H1 (cell line): ENCODE results near the gene VASH1. TPM values are rescaled to one million over a fixed set of nuclear protein-coding genes. Genes with fewer than 3 reads are reported as not detected.

Experiments
- CTCF ChIA-PET: fragments of 300-600 bp; sonication (Branson Sonifier 250); formaldehyde crosslinking; loops from one replicate; lab custom pipeline; 2021; ENCODE audit not compliant: partially characterized antibody; lab: Charles Lee
- POLR2A ChIA-PET: fragments of 300-600 bp; sonication (Branson Sonifier 250); formaldehyde crosslinking; loops from one replicate; lab custom pipeline; 2021; ENCODE audit warnings: inconsistent platforms; ENCODE audit not compliant: partially characterized antibody; lab: Charles Lee
- DNase-seq, 2 experiments: peaks; one replicate each; pipeline versions ENCODE4 v3.0.0 to v3.0.0-alpha.2; 2010 to 2022; ENCODE audit warnings: low spot score in 2 of 2, low read depth in 1 of 2, mixed read lengths in 1 of 2
- FAIRE-seq: peaks from 2 replicates; lab custom pipeline; 2011; peaks lifted over from hg19 to GRCh38; lab: Jason Lieb, UNC
- H2AFZ ChIP-seq: 2 replicates; pipeline ENCODE4 v1.8.1; 2012; ENCODE audit warnings: low read length, inconsistent platforms
- H2AK5ac ChIP-seq: 2 replicates; pipeline ENCODE4 v1.6.1; 2013; ENCODE audit warnings: low read depth, low read length
- H2BK120ac ChIP-seq: replicated peaks from 2 replicates; pipeline ENCODE3; 2013; ENCODE audit warnings: low read depth, low read length, inconsistent platforms
- H2BK12ac ChIP-seq: 2 replicates; pipeline ENCODE4 v1.6.1; 2013; ENCODE audit warnings: low read depth, low read length
- H2BK15ac ChIP-seq: 2 replicates; pipeline ENCODE4 v1.6.1; 2013; ENCODE audit warnings: low read length
- H2BK20ac ChIP-seq: 2 replicates; pipeline ENCODE4 v1.6.1; 2013; ENCODE audit warnings: low read length
- H2BK5ac ChIP-seq: 2 replicates; pipeline ENCODE4 v1.6.1; 2013; ENCODE audit warnings: low read depth, low read length
- H3K14ac ChIP-seq: 2 replicates; pipeline ENCODE4 v1.6.1; 2013; ENCODE audit warnings: inconsistent platforms; ENCODE audit not compliant: insufficient read length
- H3K18ac ChIP-seq: 2 replicates; pipeline ENCODE4 v1.6.1; 2013; ENCODE audit warnings: low read length; ENCODE audit errors: extremely low read depth
- H3K23ac ChIP-seq: 2 replicates; pipeline ENCODE4 v1.6.1; 2013; ENCODE audit warnings: inconsistent platforms; ENCODE audit not compliant: insufficient read length
- H3K23me2 ChIP-seq: 2 replicates; pipeline ENCODE4 v1.6.1; 2013; ENCODE audit warnings: low read depth, low read length
- H3K27ac ChIP-seq: 2 replicates; pipeline ENCODE4 v1.6.1; 2011; ENCODE audit warnings: low read depth, low read length, inconsistent platforms
- H3K27me3 ChIP-seq, 4 experiments: replicated peaks in 1 of 4; 1 replicate in 1 of 4; 2 replicates in 3 of 4; pipeline versions ENCODE4 v1.6.1 to v1.8.1; 2011 to 2013; ENCODE audit warnings: low read length in 3 of 4, mild to moderate bottlenecking in 3 of 4, inconsistent platforms in 2 of 4, mixed read lengths in 2 of 4, moderate library complexity in 1 of 4; ENCODE audit not compliant: control insufficient read depth in 3 of 4, insufficient read depth in 3 of 4; ENCODE audit errors: extremely low read depth in 1 of 4
- H3K36me3 ChIP-seq, 4 experiments: 2 replicates each; pipeline versions ENCODE4 v1.6.1 to v1.8.1; 2011 to 2013; ENCODE audit warnings: mild to moderate bottlenecking in 4 of 4, low read length in 3 of 4, moderate library complexity in 2 of 4, control low read depth in 1 of 4, inconsistent platforms in 1 of 4; ENCODE audit not compliant: insufficient read depth in 4 of 4, control insufficient read depth in 2 of 4
- H3K4ac ChIP-seq: replicated peaks from 2 replicates; pipeline ENCODE3; 2013; ENCODE audit warnings: low read length, low read depth, mixed read lengths, inconsistent platforms; ENCODE audit not compliant: insufficient read length
- H3K4me1 ChIP-seq, 4 experiments: replicated peaks in 1 of 4; 1 replicate in 1 of 4; 2 replicates in 3 of 4; pipeline versions ENCODE4 v1.6.1 to v1.8.1; 2011 to 2013; ENCODE audit warnings: low read length in 3 of 4, inconsistent platforms in 2 of 4, mixed read lengths in 1 of 4; ENCODE audit not compliant: insufficient read depth in 4 of 4, control insufficient read depth in 3 of 4
- H3K4me2 ChIP-seq, 2 experiments: 2 replicates each; pipeline versions ENCODE4 v1.6.1 to v1.8.1; 2011 to 2013; ENCODE audit warnings: low read depth in 2 of 2, low read length in 2 of 2, control low read depth in 1 of 2, inconsistent platforms in 1 of 2, mild to moderate bottlenecking in 1 of 2; ENCODE audit not compliant: insufficient read depth in 1 of 2
- H3K4me3 ChIP-seq, 4 experiments: fragments of 200-600, 300-600 bp in 1 of 4; sonication (generic), shearing (Covaris generic), sonication (Bioruptor Twin) in 1 of 4; 2 replicates each; pipeline versions ENCODE4 v1.5.1 to v1.8.1; 2011 to 2016; ENCODE audit warnings: low read length in 4 of 4, low read depth in 3 of 4, control low read depth in 2 of 4, inconsistent platforms in 2 of 4, mild to moderate bottlenecking in 2 of 4, mixed read lengths in 1 of 4, moderate library complexity in 1 of 4; ENCODE audit not compliant: insufficient read depth in 2 of 4; ENCODE audit errors: extremely low read depth in 1 of 4
- H3K56ac ChIP-seq: replicated peaks from 2 replicates; pipeline ENCODE3; 2013; ENCODE audit warnings: low read depth, mild to moderate bottlenecking, mixed read lengths, low read length, inconsistent platforms; ENCODE audit not compliant: insufficient read length
- H3K79me1 ChIP-seq: 2 replicates; pipeline ENCODE4 v1.6.1; 2013; ENCODE audit warnings: low read depth, low read length, control low read depth
- H3K79me2 ChIP-seq, 2 experiments: 2 replicates each; pipeline versions ENCODE4 v1.6.1 to v1.8.1; 2012 to 2013; ENCODE audit warnings: low read length in 2 of 2, mild to moderate bottlenecking in 2 of 2, inconsistent platforms in 1 of 2; ENCODE audit not compliant: insufficient read depth in 2 of 2, control insufficient read depth in 1 of 2
- H3K9ac ChIP-seq, 4 experiments: replicated peaks in 1 of 4; 1 replicate in 1 of 4; 2 replicates in 3 of 4; pipeline versions ENCODE4 v1.6.1 to v1.8.1; 2011 to 2013; ENCODE audit warnings: low read depth in 3 of 4, low read length in 3 of 4, control low read depth in 2 of 4, mild to moderate bottlenecking in 2 of 4, moderate library complexity in 2 of 4, inconsistent platforms in 1 of 4; ENCODE audit errors: extremely low read depth in 1 of 4
- H3K9me3 ChIP-seq, 2 experiments: 2 replicates each; pipeline versions ENCODE4 v1.6.1 to v1.8.1; 2012 to 2013; ENCODE audit warnings: mild to moderate bottlenecking in 2 of 2, moderate library complexity in 2 of 2, control low read depth in 1 of 2, inconsistent platforms in 1 of 2, low read depth in 1 of 2, low read length in 1 of 2, mixed read lengths in 1 of 2; ENCODE audit not compliant: insufficient read depth in 2 of 2
- H4K20me1 ChIP-seq, 2 experiments: replicated peaks in 1 of 2; 2 replicates each; pipeline versions ENCODE3 to v1.8.1; 2011 to 2013; ENCODE audit warnings: inconsistent platforms in 2 of 2, low read length in 2 of 2, mild to moderate bottlenecking in 1 of 2; ENCODE audit not compliant: insufficient read depth in 2 of 2, control insufficient read depth in 1 of 2
- H4K5ac ChIP-seq: 2 replicates; pipeline ENCODE4 v1.6.1; 2013; ENCODE audit warnings: low read length, low read depth, mixed read lengths, inconsistent platforms; ENCODE audit not compliant: insufficient read length
- H4K8ac ChIP-seq: 2 replicates; pipeline ENCODE4 v1.8.0; 2013; ENCODE audit warnings: mild to moderate bottlenecking, moderate library complexity, low read length, inconsistent platforms; ENCODE audit not compliant: insufficient read depth; ENCODE audit errors: extremely low read depth
- H4K91ac ChIP-seq: replicated peaks from 2 replicates; pipeline ENCODE3; 2013; ENCODE audit warnings: low read length, mixed read lengths, inconsistent platforms; ENCODE audit not compliant: insufficient read length
- BCL11A ChIP-seq, 2 experiments: IDR thresholded peaks; one replicate each; pipeline ENCODE4 v1.6.1; 2011; ENCODE audit warnings: low read depth in 2 of 2, low read length in 2 of 2, mild to moderate bottlenecking in 2 of 2
- EZH2 ChIP-seq: fragments of 200-600 bp; sonication (generic); IDR thresholded peaks from 2 replicates; pipeline ENCODE4 v1.7.1; 2012; ENCODE audit warnings: low read depth, mild to moderate bottlenecking, moderate library complexity, low read length, inconsistent platforms; ENCODE audit not compliant: severe bottlenecking
- NANOG ChIP-seq: IDR thresholded peaks from 2 replicates; pipeline ENCODE4 v1.6.1; 2011; ENCODE audit warnings: low read length, low read depth, mild to moderate bottlenecking, inconsistent platforms; ENCODE audit not compliant: insufficient read depth, poor library complexity, severe bottlenecking
- WGBS, 2 experiments: shearing (Covaris generic) in 1 of 2; methylation state at CpG; one replicate each; pipeline versions ENCODE4 v1.1.6 to v1.1.7; 2013 to 2015; ENCODE audit warnings: low lambda C conversion rate in 2 of 2, mixed read lengths in 2 of 2, inconsistent platforms in 1 of 2, low coverage in 1 of 2, missing lambda C conversion rate in 1 of 2; ENCODE audit not compliant: insufficient replicate concordance in 2 of 2, insufficient coverage in 1 of 2, insufficient read length in 1 of 2; ENCODE audit errors: extremely low coverage in 1 of 2, missing lambda C conversion rate in 1 of 2; 5-methylcytosine and 5-hydroxymethylcytosine counted together
- polyA plus RNA-seq, 7 experiments: library from polyadenylated mRNA; depleted of rRNA in 3 of 7; stranded (reverse) in 5 of 7; unstranded in 2 of 7; fragments of >200 nt in 5 of 7; fragments of 200-250 nt in 2 of 7; gene quantifications; 1 replicate in 5 of 7; 2 replicates in 1 of 7; 4 replicates in 1 of 7; pipeline versions ENCODE4 v1.2.1 to v1.2.3, GENCODE V29; 2011 to 2013; ENCODE audit warnings: missing spikeins in 2 of 7, mixed read lengths in 2 of 7
- total RNA-seq: library from RNA; stranded (reverse); fragmentation: NEBNext Ultra II Directional; extraction: Animal tissue kit (Norgen Biotek cat#: 25700); gene quantifications from 2 replicates; pipeline ENCODE4 v1.2.1, GENCODE V29; 2021

The VASH1 gene
- total and polyA plus RNA-seq, 2 of the 8 experiments (the other 6 are each of a cell fraction or from before 2014, with no cell fraction given), result 3.1 to 6.4 TPM

GRCh38 chr14:76775695-76776427 lies 14.6 kb downstream of the VASH1 start:
- POLR2A ChIA-PET, result interaction anchor here (1.1 to 2.9 kb wide), 7 partner anchors 8 to 68 kb away, joined by 3 to 11 read pairs (median 7); partner anchors contain the start of genes ANGEL1 and VASH1
- Histone ChIP-seq H2AK5ac (peak overlapping the region; percentile 39), H3K36me3 (no peaks in the 10 kb centered on the region), H2BK15ac (no peak overlapping the region), H3K23me2 (no peaks in the 10 kb centered on the region), H2BK20ac (no peak overlapping the region; the same call in 1 of the 2 replicates), H2BK5ac (no peak overlapping the region), H4K20me1 (no peaks in the 10 kb centered on the region), H4K91ac (peak overlapping the region; percentile 38), H3K4me2 (no peak overlapping the region), H3K79me2 (no peaks in the 10 kb centered on the region), H3K9me3 (no peaks in the 10 kb centered on the region), H3K27ac (no peak overlapping the region), H3K9ac (no peak overlapping the region), H2BK12ac (peak overlapping the region; percentile 87; the same call in 1 of the 2 replicates), H3K14ac (no peak overlapping the region), H3K23ac (no peak overlapping the region), H3K27me3 (peaks cover 0 to 2% (median 0%) of the 10 kb centered on the region in 4 experiments; a peak in 2 of 7 replicates), H3K56ac (no peak overlapping the region), H2BK120ac (no peak overlapping the region), H4K8ac (no peak overlapping the region), H2AFZ (no peak overlapping the region), H3K79me1 (no peaks in the 10 kb centered on the region), H4K5ac (no peak overlapping the region), H3K18ac (no peak overlapping the region), H3K4ac (no peak overlapping the region), H3K4me3 (no peak overlapping the region), H3K4me1 (peaks cover 0 to 18% (median 9%) of the 10 kb centered on the region in 4 experiments; a peak in 5 of 7 replicates)
- no peak for FAIRE-seq
- 95% methylated on average over 40 of the region's 54 CpGs; no CpG with 5 or more reads in 1 of the 2 experiments for WGBS, 2 experiments
- no peak for TF ChIP-seq NANOG
- TF ChIP-seq EZH2, result no peak
- no peak for TF ChIP-seq BCL11A (IDR thresholded peaks at IDR 0.05; ENCODE audit: low read depth in 2 of 2, low read length in 2 of 2)
- DNase-seq, result no peak
- CTCF ChIA-PET, result interaction anchor here (0.7 to 3.2 kb wide), 6 partner anchors 9 to 351 kb away, joined by 3 to 23 read pairs (median 6); no protein-coding TSS in a partner anchor
